HepG2 (cell line): ENCODE measurements around the gene F7. TPM values are rescaled to one million over a fixed set of nuclear protein-coding genes. Genes with fewer than 3 reads are reported as not detected.
A peak's percentile ranks its signal among the peaks of the same experiment; 100 is the strongest.

Source experiments
- CSRNP1 ChIP-seq: sonication (generic); formaldehyde crosslinking; IDR thresholded peaks from 2 replicates; pipeline ENCODE4 v1.8.1; 2023; ENCODE audit warnings: mild to moderate bottlenecking, missing genetic modification reagents
- GATAD1 ChIP-seq: IDR thresholded peaks from 2 replicates; pipeline ENCODE4 v1.6.1; 2016; ENCODE audit warnings: missing genetic modification reagents, missing compliant biosample characterization
- HBP1 ChIP-seq: IDR thresholded peaks from 2 replicates; pipeline ENCODE4 v1.6.1; 2016; ENCODE audit warnings: low read depth, control low read depth
- ISL2 ChIP-seq: sonication (generic); formaldehyde crosslinking; IDR thresholded peaks from 2 replicates; pipeline ENCODE4 v1.5.0; 2020; ENCODE audit warnings: missing genetic modification reagents
- MAFF ChIP-seq: IDR thresholded peaks from 2 replicates; pipeline ENCODE4 v1.6.1; 2011; ENCODE audit warnings: low read depth, low read length, improper control_type of control experiment
- MTA3 ChIP-seq: sonication (generic); formaldehyde crosslinking; IDR thresholded peaks from 2 replicates; pipeline ENCODE4 v1.4.0; 2020; ENCODE audit warnings: missing genetic modification reagents
- NFRKB ChIP-seq: fragments of 450-650 bp; IDR thresholded peaks from 2 replicates; pipeline ENCODE4 v1.6.1; 2017
- NRL ChIP-seq: sonication (generic); formaldehyde crosslinking; IDR thresholded peaks from 2 replicates; pipeline ENCODE4 v1.5.0; 2020; ENCODE audit warnings: missing genetic modification reagents, mild to moderate bottlenecking, moderate library complexity, borderline replicate concordance
- PAX8 ChIP-seq: sonication (generic); formaldehyde crosslinking; IDR thresholded peaks from 2 replicates; pipeline ENCODE4 v1.8.0; 2022; ENCODE audit warnings: mild to moderate bottlenecking, missing genetic modification reagents, borderline replicate concordance
- POLR2AphosphoS5 ChIP-seq: IDR thresholded peaks from 2 replicates; pipeline ENCODE4 v1.6.1; 2012; ENCODE audit warnings: low read depth, low read length
- PRDM4 ChIP-seq: sonication (generic); formaldehyde crosslinking; IDR thresholded peaks from 2 replicates; pipeline ENCODE4 v1.9.0; 2021; ENCODE audit warnings: missing genetic modification reagents, borderline replicate concordance
- SALL1 ChIP-seq: sonication (generic); formaldehyde crosslinking; IDR thresholded peaks from 2 replicates; pipeline ENCODE4 v1.8.0; 2022; ENCODE audit warnings: mild to moderate bottlenecking, missing genetic modification reagents
- SUZ12 ChIP-seq: fragments of 150-350 bp; IDR thresholded peaks from 2 replicates; pipeline ENCODE4 v1.6.1; 2014; ENCODE audit warnings: low read depth, low read length
- ZBTB38 ChIP-seq: sonication (generic); formaldehyde crosslinking; IDR thresholded peaks from 2 replicates; pipeline ENCODE4 v1.5.1; 2020; ENCODE audit warnings: mild to moderate bottlenecking, missing genetic modification reagents
- ZFP36L2 ChIP-seq: sonication (generic); formaldehyde crosslinking; IDR thresholded peaks from 2 replicates; pipeline ENCODE4 v1.4.0; 2020; ENCODE audit warnings: missing genetic modification reagents
- ZNF101 ChIP-seq: sonication (generic); formaldehyde crosslinking; IDR thresholded peaks from 2 replicates; pipeline ENCODE4 v1.4.0; 2020; ENCODE audit warnings: mild to moderate bottlenecking, low read depth, missing genetic modification reagents, borderline replicate concordance
- ZNF570 ChIP-seq: sonication (generic); formaldehyde crosslinking; IDR thresholded peaks from 2 replicates; pipeline ENCODE4 v1.4.0; 2020; ENCODE audit warnings: mild to moderate bottlenecking, missing genetic modification reagents, borderline replicate concordance
- ZNF674 ChIP-seq: sonication (generic); formaldehyde crosslinking; IDR thresholded peaks from 2 replicates; pipeline ENCODE4 v1.5.0; 2020; ENCODE audit warnings: low read depth, mild to moderate bottlenecking, missing genetic modification reagents
- ZNF782 ChIP-seq: sonication (generic); formaldehyde crosslinking; IDR thresholded peaks from 2 replicates; pipeline ENCODE4 v1.4.0; 2020; ENCODE audit warnings: missing genetic modification reagents, mild to moderate bottlenecking, borderline replicate concordance
- ZSCAN30 ChIP-seq: sonication (generic); formaldehyde crosslinking; IDR thresholded peaks from 2 replicates; pipeline ENCODE4 v1.5.0; 2020; ENCODE audit warnings: mild to moderate bottlenecking, missing genetic modification reagents
- polyA plus RNA-seq, 8 experiments: library from polyadenylated mRNA; depleted of rRNA in 3 of 8; stranded (reverse) in 7 of 8; unstranded in 1 of 8; fragments of >200 nt; fragmentation: Illumina TruSeq in 4 of 8; extraction: Trizol in 4 of 8; gene quantifications; 2 replicates each; pipeline versions ENCODE4 v1.2.1 to v1.2.3, GENCODE V29; 2011 to 2016; ENCODE audit warnings: low read depth in 4 of 8, missing spikeins in 1 of 8, mixed read lengths in 1 of 8; ENCODE audit not compliant: insufficient read depth in 1 of 8
- total RNA-seq, 5 experiments: library from RNA; depleted of rRNA; stranded (reverse); fragments of >200 nt; fragmentation: Illumina TruSeq; extraction: Trizol; gene quantifications; 2 replicates each; pipeline ENCODE4 v1.2.3, GENCODE V29; 2016; ENCODE audit warnings: low read depth in 1 of 5
- TF ChIP-seq, protein P1 (sequence below): sonication (generic); formaldehyde crosslinking; IDR thresholded peaks from 2 replicates; pipeline ENCODE4 v1.8.0; 2022; ENCODE audit warnings: missing genetic modification reagents, mild to moderate bottlenecking, borderline replicate concordance
- TF ChIP-seq, protein P2 (sequence below): sonication (generic); formaldehyde crosslinking; IDR thresholded peaks from 2 replicates; pipeline ENCODE4 v1.9.0; 2022; ENCODE audit warnings: missing genetic modification reagents, mild to moderate bottlenecking, borderline replicate concordance

The F7 gene
- total and polyA plus RNA-seq, 2 of the 13 experiments (the other 11 are each of a cell fraction or from before 2014, with no cell fraction given): 12.6 to 26.5 TPM

- TF ChIP-seq, protein P1, sequence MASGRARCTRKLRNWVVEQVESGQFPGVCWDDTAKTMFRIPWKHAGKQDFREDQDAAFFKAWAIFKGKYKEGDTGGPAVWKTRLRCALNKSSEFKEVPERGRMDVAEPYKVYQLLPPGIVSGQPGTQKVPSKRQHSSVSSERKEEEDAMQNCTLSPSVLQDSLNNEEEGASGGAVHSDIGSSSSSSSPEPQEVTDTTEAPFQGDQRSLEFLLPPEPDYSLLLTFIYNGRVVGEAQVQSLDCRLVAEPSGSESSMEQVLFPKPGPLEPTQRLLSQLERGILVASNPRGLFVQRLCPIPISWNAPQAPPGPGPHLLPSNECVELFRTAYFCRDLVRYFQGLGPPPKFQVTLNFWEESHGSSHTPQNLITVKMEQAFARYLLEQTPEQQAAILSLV (CRISPR knock-in tag): no peak
- TF ChIP-seq ZSCAN30 (CRISPR knock-in tag) (no peak), ZNF674 (CRISPR knock-in tag) (no peak), GATAD1 (CRISPR knock-in tag) (no peak), MTA3 (CRISPR knock-in tag) (no peak), NFRKB (no peak), ZFP36L2 (no peak), MAFF (no peak), ZBTB38 (CRISPR knock-in tag) (no peak), HBP1 (CRISPR knock-in tag) (no peak), SALL1 (peak; percentile 10; the same call in 1 of the 2 replicates), PAX8 (CRISPR knock-in tag) (no peak), NRL (CRISPR knock-in tag) (no peak), ZNF782 (CRISPR knock-in tag) (no peak), ISL2 (CRISPR knock-in tag) (no peak), ZNF570 (CRISPR knock-in tag) (no peak), PRDM4 (no peak), ZNF101 (CRISPR knock-in tag) (no peak), POLR2AphosphoS5 (peak; percentile 51; the same call in 1 of the 2 replicates), SUZ12 (no peak), CSRNP1 (no peak)
- TF ChIP-seq, protein P2, sequence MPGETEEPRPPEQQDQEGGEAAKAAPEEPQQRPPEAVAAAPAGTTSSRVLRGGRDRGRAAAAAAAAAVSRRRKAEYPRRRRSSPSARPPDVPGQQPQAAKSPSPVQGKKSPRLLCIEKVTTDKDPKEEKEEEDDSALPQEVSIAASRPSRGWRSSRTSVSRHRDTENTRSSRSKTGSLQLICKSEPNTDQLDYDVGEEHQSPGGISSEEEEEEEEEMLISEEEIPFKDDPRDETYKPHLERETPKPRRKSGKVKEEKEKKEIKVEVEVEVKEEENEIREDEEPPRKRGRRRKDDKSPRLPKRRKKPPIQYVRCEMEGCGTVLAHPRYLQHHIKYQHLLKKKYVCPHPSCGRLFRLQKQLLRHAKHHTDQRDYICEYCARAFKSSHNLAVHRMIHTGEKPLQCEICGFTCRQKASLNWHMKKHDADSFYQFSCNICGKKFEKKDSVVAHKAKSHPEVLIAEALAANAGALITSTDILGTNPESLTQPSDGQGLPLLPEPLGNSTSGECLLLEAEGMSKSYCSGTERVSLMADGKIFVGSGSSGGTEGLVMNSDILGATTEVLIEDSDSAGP (CRISPR knock-in tag): peak; percentile 40; the same call in 1 of the 2 replicates
Observed at GRCh38 chr13:113125506-113126264, 20.1 kb downstream of the F7 start (continued).
